ENCODE results near the gene TMEM238.
"Not testable (repeated sequence)": the region's sequence is repeated elsewhere in the genome, so short reads cannot be mapped to it uniquely, and the experiment has no call there.

Gene TMEM238

GRCh38 chr19:55336101-55336500, 48.0 kb downstream of the TMEM238 start:
- no peak for DNase-seq

DNA sequence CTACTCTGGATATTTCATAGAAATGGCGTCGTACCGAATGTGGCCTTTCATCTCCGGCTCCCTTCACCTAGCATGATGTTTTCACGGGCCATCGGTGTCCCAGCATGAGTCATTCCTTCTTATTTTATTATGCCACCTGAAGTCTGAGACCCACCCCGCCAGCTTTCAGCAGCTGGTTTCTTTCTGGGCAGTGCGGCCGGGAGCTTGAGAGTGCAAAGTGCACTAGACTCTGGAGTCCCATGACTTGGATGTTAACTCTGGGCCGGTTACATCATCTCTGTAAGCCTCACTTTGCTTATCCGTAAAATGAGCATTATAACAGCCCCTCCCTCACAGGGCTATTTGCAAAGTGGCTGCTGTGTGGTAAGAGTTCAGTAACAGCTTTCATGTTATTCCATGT, 50.2 kb downstream of the TMEM238 start:
- DNase-seq: no peak

DNA sequence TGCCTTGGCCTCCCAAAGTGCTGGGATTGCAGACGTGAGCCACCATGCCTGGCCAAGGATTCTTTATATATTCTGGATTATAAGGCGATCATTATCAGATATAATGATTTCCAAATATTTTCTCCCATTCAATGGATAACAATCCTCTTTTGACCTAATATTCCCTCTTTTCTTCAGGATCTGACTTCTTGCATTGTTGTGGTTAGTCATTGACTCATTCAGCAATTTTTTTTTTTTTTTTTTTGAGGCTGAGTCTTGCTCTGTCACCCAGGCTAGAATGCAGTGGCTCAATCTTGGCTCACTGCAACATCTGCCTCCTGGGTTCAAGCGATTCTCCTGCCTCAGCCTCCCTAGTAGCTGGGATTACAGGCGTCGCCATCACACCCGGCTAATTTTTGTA, 54.3 kb downstream of the TMEM238 start:
- not testable (repeated sequence) for DNase-seq
